ENCODE results near the gene KCND2. TPM values are rescaled to one million over a fixed set of nuclear protein-coding genes. Genes with fewer than 3 reads are reported as not detected.

The KCND2 gene
- total and polyA plus RNA-seq, 2 of the 4 experiments (the other 2 are of a cell fraction), result under 0.01 TPM; not detected in 1

DNA sequence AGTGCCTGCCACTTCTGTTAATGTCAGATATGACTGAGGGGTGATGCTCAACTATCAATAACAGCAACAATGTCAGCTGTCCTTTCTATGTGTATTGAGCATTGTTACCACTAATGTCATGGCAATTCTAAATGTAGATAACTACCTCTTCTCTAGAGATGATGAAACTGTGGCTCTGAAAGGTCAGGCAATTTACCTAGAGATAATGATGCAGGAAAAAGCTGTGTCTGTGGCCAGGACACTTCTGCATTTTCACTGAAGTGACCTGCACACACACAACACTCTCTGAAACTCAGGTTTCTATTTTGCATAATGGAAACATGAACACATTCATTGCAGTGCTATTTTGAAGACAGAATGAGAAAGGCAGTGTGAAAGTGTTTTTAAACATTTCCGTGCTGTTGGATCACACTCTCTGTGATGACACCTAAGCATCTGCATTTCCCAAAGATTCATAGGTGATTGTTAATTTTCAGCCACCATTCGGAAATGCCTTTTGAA lies 148.2 kb downstream of the KCND2 start:
- Histone ChIP-seq H4K91ac (ENCODE audit: insufficient read depth, low read depth, low read length) (no peak overlapping the region), H3K9ac (ENCODE audit: low read depth, low read length) (no peak overlapping the region), H3K9me3 (ENCODE audit: control insufficient read depth, insufficient read depth, low read length) (no peaks in the 10 kb centered on the region), H3K4me2 (ENCODE audit: low read depth, low read length) (no peak overlapping the region), H2AFZ (replicated peaks; ENCODE audit: low read length, poor library complexity) (no peak overlapping the region), H3K4me3 (ENCODE audit: insufficient read depth, low read depth, low read length) (no peak overlapping the region), H3K27ac (ENCODE audit: insufficient read depth, low read length) (no peak overlapping the region), H2AK5ac (ENCODE audit: low read depth, low read length) (no peak overlapping the region), H3K14ac (replicated peaks; ENCODE audit: low read depth, low read length) (no peak overlapping the region), H4K8ac (ENCODE audit: low read depth in 2 of 2, low read length in 2 of 2) (no peak overlapping the region), H3K27me3 (ENCODE audit: control insufficient read depth, insufficient read depth, low read length) (no peaks in the 10 kb centered on the region), H3K79me1 (ENCODE audit: low read depth in 1 of 2, low read length in 2 of 2) (no peaks in the 10 kb centered on the region), H3K23ac (ENCODE audit: low read depth, low read length) (no peak overlapping the region), H2AK9ac (replicated peaks; ENCODE audit: low read depth, low read length, poor library complexity) (no peak overlapping the region), H2BK20ac (ENCODE audit: low read depth, low read length) (no peak overlapping the region), H2BK15ac (ENCODE audit: low read depth, low read length) (no peak overlapping the region), H4K20me1 (ENCODE audit: insufficient read depth, low read length) (no peaks in the 10 kb centered on the region), H3K4ac (ENCODE audit: low read depth, low read length) (no peak overlapping the region), H3K36me3 (ENCODE audit: control insufficient read depth, insufficient read depth, low read length) (no peaks in the 10 kb centered on the region), H3K18ac (ENCODE audit: low read depth, low read length) (no peak overlapping the region), H4K5ac (ENCODE audit: low read depth, low read length) (no peak overlapping the region), H3K9me1 (ENCODE audit: insufficient read depth, low read length) (no peaks in the 10 kb centered on the region), H3K4me1 (ENCODE audit: control insufficient read depth, insufficient read depth, low read length) (no peaks in the 10 kb centered on the region), H2BK120ac (ENCODE audit: low read depth, low read length) (no peak overlapping the region), H3K56ac (ENCODE audit: extremely low read depth, insufficient read depth, low read length) (no peak overlapping the region), H2BK5ac (ENCODE audit: low read depth, low read length, poor library complexity, severe bottlenecking) (no peak overlapping the region)
- no TSS peak for BruUV-seq (replicated peaks)
- TF ChIP-seq POLR2A (IDR thresholded peaks at IDR 0.05; ENCODE audit: low read depth, low read length) (no peak), CHD1 (IDR thresholded peaks at IDR 0.05; ENCODE audit: low read depth, low read length) (no peak)
- ATAC-seq (ENCODE audit: low read depth) (no peak), DNase-seq (no peak)
- WGBS, 2 experiments (ENCODE audit: extremely low coverage in 2 of 2, insufficient read length in 1 of 2), result no CpG with 5 or more reads among the region's 2 CpGs
- intact Hi-C loops (cut with micrococcal nuclease), result no loop called here
- POLR2A ChIA-PET (ENCODE audit: unreplicated experiment), result no interaction called here
- dilution Hi-C loops (cut with HindIII; ENCODE audit: low sequenced_read_pairs, unreplicated experiment), result no loop called here
- in situ Hi-C loops (cut with MboI; ENCODE audit: low sequenced_read_pairs), result no loop called here
- CTCF ChIA-PET, result no interaction called here
